HCT116 (cell line): ENCODE data around the gene SH3BP4. TPM values are rescaled to one million over a fixed set of nuclear protein-coding genes. Genes with fewer than 3 reads are reported as not detected.
A peak's percentile ranks its signal among the peaks of the same experiment; 100 is the strongest.

Experiments
- ATAC-seq: fragments of 200-7000 bp; cut with Tn5 transposase; 2 replicates; pipeline ENCODE4 v1.9.1; 2020; ENCODE audit warnings: mild to moderate bottlenecking, moderate library complexity
- BruUV-seq: library from RNA; stranded (reverse); fragments of 400-500 nt; replicated peaks from 2 replicates; lab custom pipeline; 2021; lab: Mats Ljungman, UMichigan
- CTCF ChIA-PET: fragments of 300-600 bp; sonication (Branson Sonifier 250); formaldehyde crosslinking; loops from one replicate; lab custom pipeline; 2021; ENCODE audit warnings: antibody characterized with exemption; lab: Charles Lee
- POLR2A ChIA-PET: fragments of 300-600, 350-600 bp; sonication (Branson Sonifier 250); formaldehyde crosslinking; loops from one replicate; lab custom pipeline; 2021; ENCODE audit warnings: antibody characterized with exemption; lab: Charles Lee
- RAD21 ChIA-PET, 2 experiments: fragments of 300-600 bp; sonication (Branson Sonifier 250); formaldehyde crosslinking; loops; one replicate each; lab custom pipeline; 2023; ENCODE audit warnings: low total read pairs in 2 of 2; ENCODE audit not compliant: uncharacterized antibody in 2 of 2, unreplicated experiment in 2 of 2, low non-redundant PET in 1 of 2; lab: Charles Lee
- DNase-seq: peaks from one replicate; pipeline ENCODE4 v3.0.0-alpha.2; 2010; ENCODE audit warnings: low read depth, low spot score
- H2AFZ ChIP-seq: fragments of 200-600 bp; shearing (Covaris generic), sonication (generic); 2 replicates; pipeline ENCODE4 v1.6.1; 2017; ENCODE audit warnings: low read depth, mixed run types, mixed read lengths, antibody characterized with exemption, low read length; ENCODE audit not compliant: poor library complexity, severe bottlenecking
- H3K27ac ChIP-seq: 2 replicates; pipeline ENCODE4 v1.5.1; 2012; ENCODE audit warnings: low read depth, low read length
- H3K27me3 ChIP-seq: fragments of 200-600 bp; sonication (generic); 2 replicates; pipeline ENCODE4 v1.6.1; 2016; ENCODE audit warnings: mixed run types, low read length, mixed read lengths; ENCODE audit not compliant: insufficient read depth
- H3K36me3 ChIP-seq, 2 experiments: fragments of 200-500 bp in 1 of 2; fragments of 200-600 bp in 1 of 2; sonication (Bioruptor generic) in 1 of 2; sonication (generic) in 1 of 2; 2 replicates each; pipeline versions ENCODE4 v1.5.1 to v1.6.1; 2014 to 2016; ENCODE audit warnings: low read length in 2 of 2, inconsistent platforms in 1 of 2, mixed read lengths in 1 of 2, mixed run types in 1 of 2; ENCODE audit not compliant: insufficient read depth in 2 of 2, control insufficient read depth in 1 of 2
- H3K4me1 ChIP-seq, 2 experiments: fragments of 200-600 bp in 1 of 2; sonication (generic) in 1 of 2; 2 replicates each; pipeline versions ENCODE4 v1.5.1 to v1.6.1; 2012 to 2017; ENCODE audit warnings: low read length in 2 of 2, inconsistent platforms in 1 of 2, mild to moderate bottlenecking in 1 of 2, mixed read lengths in 1 of 2, mixed run types in 1 of 2, moderate library complexity in 1 of 2; ENCODE audit not compliant: insufficient read depth in 2 of 2, control insufficient read depth in 1 of 2
- H3K4me2 ChIP-seq: fragments of 200-600 bp; sonication (generic); 2 replicates; pipeline ENCODE4 v1.6.1; 2017; ENCODE audit warnings: mixed run types, low read length, mixed read lengths
- H3K4me3 ChIP-seq, 2 experiments: fragments of 200-600 bp in 1 of 2; sonication (generic) in 1 of 2; replicated peaks in 1 of 2; 2 replicates each; pipeline ENCODE4 v1.5.1; 2011 to 2016; ENCODE audit warnings: low read length in 2 of 2, control low read depth in 1 of 2, low read depth in 1 of 2, mild to moderate bottlenecking in 1 of 2, mixed read lengths in 1 of 2, mixed run types in 1 of 2
- H3K79me2 ChIP-seq: fragments of 200-600 bp; sonication (generic); 2 replicates; pipeline ENCODE4 v1.6.1; 2017; ENCODE audit warnings: mild to moderate bottlenecking, mixed run types, low read length, moderate library complexity, mixed read lengths; ENCODE audit not compliant: insufficient read depth
- H3K9ac ChIP-seq: fragments of 200-600 bp; sonication (generic); 2 replicates; pipeline ENCODE4 v1.6.1; 2016; ENCODE audit warnings: low read length, mixed read lengths
- H3K9me2 ChIP-seq: fragments of 200-600 bp; sonication (generic), shearing (Covaris generic); 2 replicates; pipeline ENCODE4 v1.6.1; 2017; ENCODE audit warnings: mixed run types, mild to moderate bottlenecking, moderate library complexity; ENCODE audit not compliant: insufficient read depth
- H3K9me3 ChIP-seq, 2 experiments: fragments of 200-500 bp in 1 of 2; fragments of 200-600 bp in 1 of 2; sonication (Bioruptor generic) in 1 of 2; sonication (generic) in 1 of 2; 2 replicates each; pipeline ENCODE4 v1.6.1; 2014 to 2017; ENCODE audit warnings: low read length in 2 of 2, mixed read lengths in 2 of 2, inconsistent platforms in 1 of 2, low read depth in 1 of 2, mild to moderate bottlenecking in 1 of 2, mixed run types in 1 of 2, moderate library complexity in 1 of 2; ENCODE audit not compliant: control insufficient read depth in 1 of 2, insufficient read depth in 1 of 2
- H4K20me1 ChIP-seq: fragments of 200-600 bp; sonication (generic), shearing (Covaris generic); 2 replicates; pipeline ENCODE4 v1.6.1; 2017; ENCODE audit warnings: mixed run types, mild to moderate bottlenecking, moderate library complexity; ENCODE audit not compliant: insufficient read depth
- CBX3 ChIP-seq: IDR thresholded peaks from 2 replicates; pipeline ENCODE4 v1.6.1; 2012; ENCODE audit warnings: low read depth
- ELF1 ChIP-seq: IDR thresholded peaks from 2 replicates; pipeline ENCODE4 v1.6.1; 2012; ENCODE audit warnings: low read depth, borderline replicate concordance
- EZH2 ChIP-seq: fragments of 200-600 bp; sonication (generic); IDR thresholded peaks from 2 replicates; pipeline ENCODE4 v1.6.1; 2017; ENCODE audit warnings: antibody characterized with exemption, mixed run types
- EZH2phosphoT487 ChIP-seq: fragments of 200-600 bp; IDR thresholded peaks from 2 replicates; pipeline ENCODE4 v1.6.1; 2018; ENCODE audit warnings: antibody characterized with exemption, borderline replicate concordance
- FOSL1 ChIP-seq: IDR thresholded peaks from 2 replicates; pipeline ENCODE4 v1.6.1; 2012; ENCODE audit warnings: low read depth
- JUND ChIP-seq: IDR thresholded peaks from 2 replicates; pipeline ENCODE4 v1.6.1; 2012
- MAX ChIP-seq: IDR thresholded peaks from 2 replicates; pipeline ENCODE4 v1.6.1; 2012
- POLR2A ChIP-seq: IDR thresholded peaks from 2 replicates; pipeline ENCODE4 v1.7.0; 2011; ENCODE audit warnings: borderline replicate concordance; ENCODE audit not compliant: insufficient read depth, insufficient read length; ENCODE audit errors: extremely low read depth
- RAD21 ChIP-seq: IDR thresholded peaks from 2 replicates; pipeline ENCODE4 v1.6.1; 2012; ENCODE audit warnings: low read depth, mild to moderate bottlenecking
- SRF ChIP-seq: IDR thresholded peaks from 2 replicates; pipeline ENCODE4 v1.6.1; 2012; ENCODE audit warnings: low read depth
- TCF7L2 ChIP-seq: IDR thresholded peaks from 2 replicates; pipeline ENCODE4 v1.7.0; 2011; ENCODE audit warnings: borderline replicate concordance, inconsistent platforms; ENCODE audit not compliant: insufficient read depth, insufficient read length; ENCODE audit errors: extremely low read depth
- ZFX ChIP-seq: fragments of 450-650 bp; IDR thresholded peaks from 2 replicates; pipeline ENCODE4 v1.6.1; 2017
- intact Hi-C: fragments of 100-400 bp; cut with micrococcal nuclease; formaldehyde crosslinking; loops from 2 replicates; pipeline ENCODE4 v1.10.0; 2022
- total RNA-seq: library from RNA; stranded (reverse); gene quantifications from one replicate; pipeline ENCODE4 v1.2.1, GENCODE V29; 2021; ENCODE audit not compliant: unreplicated experiment
- TF ChIP-seq, protein P1 (sequence below): IDR thresholded peaks from 2 replicates; pipeline ENCODE4 v1.6.1; 2011; ENCODE audit warnings: mild to moderate bottlenecking, low read length, moderate library complexity; ENCODE audit not compliant: insufficient replicate concordance; ENCODE audit errors: extremely low read depth
- TF ChIP-seq, protein P2 (sequence below): IDR thresholded peaks from 2 replicates; pipeline ENCODE4 v1.6.1; 2012; ENCODE audit warnings: low read depth
- TF ChIP-seq, protein P3 (sequence below), 3 experiments: fragments of 200-600 bp in 1 of 3; sonication (generic) in 1 of 3; IDR thresholded peaks in 2 of 3; conservative IDR thresholded peaks in 1 of 3; 2 replicates each; pipeline ENCODE4 v1.5.1; 2012 to 2017; ENCODE audit warnings: low read depth in 2 of 3, low read length in 2 of 3, antibody characterized with exemption in 1 of 3, borderline replicate concordance in 1 of 3, control low read depth in 1 of 3, mild to moderate bottlenecking in 1 of 3, mixed read lengths in 1 of 3, mixed run types in 1 of 3, moderate library complexity in 1 of 3; ENCODE audit not compliant: insufficient read depth in 1 of 3

Gene SH3BP4
- total RNA-seq, 1 experiment from 2014 or later, result 32.9 TPM

DNA sequence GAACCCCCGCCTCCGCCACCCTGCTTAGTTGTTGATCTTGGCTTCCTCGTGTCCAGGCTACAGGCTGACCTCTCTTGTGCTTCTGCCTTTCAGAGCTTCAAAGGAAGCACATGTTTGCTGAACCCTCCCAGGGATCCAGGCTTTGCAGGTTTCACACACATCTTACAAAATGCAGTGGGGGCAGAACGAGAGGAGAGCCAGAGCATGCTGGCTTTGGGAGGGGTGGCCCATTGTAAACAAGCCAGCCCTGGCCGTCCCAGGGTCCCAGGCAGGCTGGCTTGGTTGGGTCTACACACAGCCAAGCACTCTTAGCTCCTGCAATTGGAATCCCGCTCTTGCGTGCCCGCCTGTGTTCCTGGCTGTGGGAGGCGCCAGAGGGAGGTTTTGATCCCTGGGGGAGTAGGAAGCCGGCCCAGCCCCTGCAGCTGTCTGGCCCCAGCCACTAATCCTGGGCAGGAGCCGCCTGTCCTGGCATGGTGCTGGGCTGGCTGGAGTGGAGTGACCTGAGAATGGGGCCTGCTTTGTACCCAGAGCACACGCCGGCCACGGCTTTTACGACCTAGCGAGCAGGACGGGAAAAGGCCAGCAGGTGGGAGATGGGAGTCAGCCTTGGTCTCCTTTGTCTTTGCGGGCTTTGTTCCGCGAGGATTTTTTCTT is 53.9 kb downstream of the SH3BP4 start:
- no peaks in the 10 kb centered on the region for H3K9me2 ChIP-seq
- H3K9ac ChIP-seq, result no peak overlapping the region
- no peaks in the 10 kb centered on the region for H3K36me3 ChIP-seq
- peak; percentile 32; the same call in 1 of the 2 replicates for TF ChIP-seq RAD21
- TF ChIP-seq TCF7L2, result no peak
- no peak for TF ChIP-seq POLR2A
- TF ChIP-seq JUND, result no peak
- no peak for TF ChIP-seq CBX3
- no peak for TF ChIP-seq ELF1
- TF ChIP-seq FOSL1, result no peak
- TF ChIP-seq, protein P1, sequence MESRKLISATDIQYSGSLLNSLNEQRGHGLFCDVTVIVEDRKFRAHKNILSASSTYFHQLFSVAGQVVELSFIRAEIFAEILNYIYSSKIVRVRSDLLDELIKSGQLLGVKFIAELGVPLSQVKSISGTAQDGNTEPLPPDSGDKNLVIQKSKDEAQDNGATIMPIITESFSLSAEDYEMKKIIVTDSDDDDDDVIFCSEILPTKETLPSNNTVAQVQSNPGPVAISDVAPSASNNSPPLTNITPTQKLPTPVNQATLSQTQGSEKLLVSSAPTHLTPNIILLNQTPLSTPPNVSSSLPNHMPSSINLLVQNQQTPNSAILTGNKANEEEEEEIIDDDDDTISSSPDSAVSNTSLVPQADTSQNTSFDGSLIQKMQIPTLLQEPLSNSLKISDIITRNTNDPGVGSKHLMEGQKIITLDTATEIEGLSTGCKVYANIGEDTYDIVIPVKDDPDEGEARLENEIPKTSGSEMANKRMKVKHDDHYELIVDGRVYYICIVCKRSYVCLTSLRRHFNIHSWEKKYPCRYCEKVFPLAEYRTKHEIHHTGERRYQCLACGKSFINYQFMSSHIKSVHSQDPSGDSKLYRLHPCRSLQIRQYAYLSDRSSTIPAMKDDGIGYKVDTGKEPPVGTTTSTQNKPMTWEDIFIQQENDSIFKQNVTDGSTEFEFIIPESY, result no peak
- TF ChIP-seq ZFX, result no peak
- TF ChIP-seq, protein P2, sequence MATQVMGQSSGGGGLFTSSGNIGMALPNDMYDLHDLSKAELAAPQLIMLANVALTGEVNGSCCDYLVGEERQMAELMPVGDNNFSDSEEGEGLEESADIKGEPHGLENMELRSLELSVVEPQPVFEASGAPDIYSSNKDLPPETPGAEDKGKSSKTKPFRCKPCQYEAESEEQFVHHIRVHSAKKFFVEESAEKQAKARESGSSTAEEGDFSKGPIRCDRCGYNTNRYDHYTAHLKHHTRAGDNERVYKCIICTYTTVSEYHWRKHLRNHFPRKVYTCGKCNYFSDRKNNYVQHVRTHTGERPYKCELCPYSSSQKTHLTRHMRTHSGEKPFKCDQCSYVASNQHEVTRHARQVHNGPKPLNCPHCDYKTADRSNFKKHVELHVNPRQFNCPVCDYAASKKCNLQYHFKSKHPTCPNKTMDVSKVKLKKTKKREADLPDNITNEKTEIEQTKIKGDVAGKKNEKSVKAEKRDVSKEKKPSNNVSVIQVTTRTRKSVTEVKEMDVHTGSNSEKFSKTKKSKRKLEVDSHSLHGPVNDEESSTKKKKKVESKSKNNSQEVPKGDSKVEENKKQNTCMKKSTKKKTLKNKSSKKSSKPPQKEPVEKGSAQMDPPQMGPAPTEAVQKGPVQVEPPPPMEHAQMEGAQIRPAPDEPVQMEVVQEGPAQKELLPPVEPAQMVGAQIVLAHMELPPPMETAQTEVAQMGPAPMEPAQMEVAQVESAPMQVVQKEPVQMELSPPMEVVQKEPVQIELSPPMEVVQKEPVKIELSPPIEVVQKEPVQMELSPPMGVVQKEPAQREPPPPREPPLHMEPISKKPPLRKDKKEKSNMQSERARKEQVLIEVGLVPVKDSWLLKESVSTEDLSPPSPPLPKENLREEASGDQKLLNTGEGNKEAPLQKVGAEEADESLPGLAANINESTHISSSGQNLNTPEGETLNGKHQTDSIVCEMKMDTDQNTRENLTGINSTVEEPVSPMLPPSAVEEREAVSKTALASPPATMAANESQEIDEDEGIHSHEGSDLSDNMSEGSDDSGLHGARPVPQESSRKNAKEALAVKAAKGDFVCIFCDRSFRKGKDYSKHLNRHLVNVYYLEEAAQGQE, result no peak
- TF ChIP-seq, protein P3, sequence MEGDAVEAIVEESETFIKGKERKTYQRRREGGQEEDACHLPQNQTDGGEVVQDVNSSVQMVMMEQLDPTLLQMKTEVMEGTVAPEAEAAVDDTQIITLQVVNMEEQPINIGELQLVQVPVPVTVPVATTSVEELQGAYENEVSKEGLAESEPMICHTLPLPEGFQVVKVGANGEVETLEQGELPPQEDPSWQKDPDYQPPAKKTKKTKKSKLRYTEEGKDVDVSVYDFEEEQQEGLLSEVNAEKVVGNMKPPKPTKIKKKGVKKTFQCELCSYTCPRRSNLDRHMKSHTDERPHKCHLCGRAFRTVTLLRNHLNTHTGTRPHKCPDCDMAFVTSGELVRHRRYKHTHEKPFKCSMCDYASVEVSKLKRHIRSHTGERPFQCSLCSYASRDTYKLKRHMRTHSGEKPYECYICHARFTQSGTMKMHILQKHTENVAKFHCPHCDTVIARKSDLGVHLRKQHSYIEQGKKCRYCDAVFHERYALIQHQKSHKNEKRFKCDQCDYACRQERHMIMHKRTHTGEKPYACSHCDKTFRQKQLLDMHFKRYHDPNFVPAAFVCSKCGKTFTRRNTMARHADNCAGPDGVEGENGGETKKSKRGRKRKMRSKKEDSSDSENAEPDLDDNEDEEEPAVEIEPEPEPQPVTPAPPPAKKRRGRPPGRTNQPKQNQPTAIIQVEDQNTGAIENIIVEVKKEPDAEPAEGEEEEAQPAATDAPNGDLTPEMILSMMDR (IDR thresholded peaks at IDR 0.05 in 2 of 3, conservative IDR thresholded peaks at IDR 0.05 in 1 of 3; ENCODE audit: borderline replicate concordance in 1 of 3, insufficient read depth in 1 of 3, low read depth in 2 of 3, low read length in 2 of 3), result peak in 1 of 3 experiments; percentile 36; a peak in 3 of 6 replicates
- TF ChIP-seq SRF, result no peak
- no peak for TF ChIP-seq EZH2phosphoT487
- no peak for TF ChIP-seq EZH2
- no peak for TF ChIP-seq MAX
- H3K27me3 ChIP-seq, result no peaks in the 10 kb centered on the region
- H3K79me2 ChIP-seq, result peaks cover 68% of the 10 kb centered on the region
- ChIA-PET CTCF (interaction anchor here (0.7 to 1.0 kb wide), 3 partner anchors 51 to 111 kb away, joined by 3 to 4 read pairs (median 3); no protein-coding TSS in a partner anchor), POLR2A (no interaction called here), RAD21 (no interaction called here)
- H3K9me3 ChIP-seq, result no peaks in the 10 kb centered on the region
- peak; percentile 51 for ATAC-seq
- no TSS peak for BruUV-seq
- no peak for DNase-seq
- no peak overlapping the region for H2AFZ ChIP-seq
- peak overlapping the region; percentile 10; the same call in 1 of the 2 replicates for H3K27ac ChIP-seq
- H4K20me1 ChIP-seq, result no peaks in the 10 kb centered on the region
- no peak overlapping the region; the same call in 1 of the 2 replicates for H3K4me2 ChIP-seq
- no peak overlapping the region for H3K4me3 ChIP-seq
- H3K4me1 ChIP-seq, result peaks cover 65 to 79% of the 10 kb centered on the region in 2 experiments
- intact Hi-C loops, result no loop called here
